Measurements from ENCODE around the gene ZNRD2.

GRCh38 chr11:65536412-65537295 lies 33.6 kb upstream of the ZNRD2 start:
- no peak for TF ChIP-seq CTCF (IDR thresholded peaks at IDR 0.05)
- TF ChIP-seq POLR2A (IDR thresholded peaks at IDR 0.05) = no peak
- no peak for TF ChIP-seq EP300 (IDR thresholded peaks at IDR 0.05)

Measured in upper lobe of left lung (tissue), 4 donors.